COLO668 (cell line): Measurements from ENCODE around the gene PPY.
A peak's percentile ranks its signal among the peaks of the same experiment; 100 is the strongest.
"Not testable (repeated sequence)": the region's sequence is repeated elsewhere in the genome, so short reads cannot be mapped to it uniquely, and the experiment has no call there.

Experiments used
- DNase-seq: peaks from one replicate; lab custom pipeline; 2025; ENCODE audit not compliant: unreplicated experiment; lab: John Stamatoyannopoulos, UW

Gene PPY

DNA sequence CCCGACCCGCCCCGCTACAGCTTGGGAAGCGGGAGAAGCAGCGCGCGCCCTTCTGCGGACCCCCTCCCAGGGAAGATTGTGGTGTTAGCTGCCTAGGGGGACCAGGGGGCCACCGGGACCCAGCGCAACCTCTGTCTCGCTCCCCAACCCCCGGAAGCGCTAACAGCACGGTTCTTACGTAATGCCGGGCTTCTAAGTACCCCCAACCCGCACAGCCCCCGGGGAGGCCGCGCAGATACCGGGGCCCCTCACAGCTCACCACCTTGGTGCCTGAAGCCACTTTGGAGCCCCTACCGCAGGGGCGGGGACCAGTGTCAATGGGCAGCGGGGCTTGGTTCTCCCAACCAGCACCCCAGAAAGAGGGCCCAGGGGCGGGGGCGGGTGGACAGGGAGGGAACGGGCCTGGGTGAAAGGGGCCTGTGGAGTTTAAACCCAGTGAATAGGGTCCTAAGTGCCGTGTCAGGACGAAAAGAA is 35.3 kb downstream of the PPY start:
- no peak for DNase-seq

DNA sequence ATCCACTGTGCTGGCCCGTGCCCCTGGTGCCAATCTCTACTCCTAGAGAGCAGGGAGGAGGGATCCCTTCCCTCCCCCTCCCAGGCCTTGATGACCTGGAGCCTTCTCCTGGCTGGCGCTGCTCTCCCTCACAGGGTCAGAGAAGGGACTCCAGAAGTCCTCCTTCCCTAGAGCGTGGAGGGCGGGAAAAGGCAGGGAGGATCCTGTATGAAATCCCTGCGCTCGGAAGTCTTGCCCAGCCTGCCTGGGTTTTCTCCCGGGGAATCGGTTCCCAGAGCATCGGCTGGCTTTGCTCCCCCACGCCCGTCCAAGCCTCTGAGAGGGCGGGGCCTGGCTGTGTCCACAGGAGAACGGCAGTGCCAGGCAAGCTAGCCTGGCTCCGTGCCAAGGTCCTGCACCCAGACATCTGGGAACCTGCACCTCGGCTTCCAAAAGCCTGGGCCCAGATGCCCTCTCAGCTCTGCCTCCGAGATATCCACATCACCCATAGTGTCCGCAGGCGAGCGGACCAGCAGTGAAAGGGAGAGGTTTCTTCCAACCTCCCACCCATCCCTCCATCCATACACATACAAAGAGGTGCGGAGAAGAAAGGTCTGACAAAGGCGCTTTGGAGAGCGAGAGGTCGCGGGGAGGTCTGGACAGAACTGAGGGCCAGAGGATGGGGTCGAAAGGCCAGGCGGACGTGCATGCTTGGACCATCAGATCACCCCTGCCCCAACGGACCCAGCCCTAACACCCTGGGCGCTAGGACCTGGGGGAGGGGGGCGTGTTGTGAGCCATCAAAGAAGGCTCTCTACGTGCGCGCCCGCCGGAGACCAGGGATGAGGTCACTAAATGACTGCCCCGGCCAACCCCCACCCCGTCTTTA is 36.1 kb downstream of the PPY start:
- peak; percentile 8 for DNase-seq

DNA sequence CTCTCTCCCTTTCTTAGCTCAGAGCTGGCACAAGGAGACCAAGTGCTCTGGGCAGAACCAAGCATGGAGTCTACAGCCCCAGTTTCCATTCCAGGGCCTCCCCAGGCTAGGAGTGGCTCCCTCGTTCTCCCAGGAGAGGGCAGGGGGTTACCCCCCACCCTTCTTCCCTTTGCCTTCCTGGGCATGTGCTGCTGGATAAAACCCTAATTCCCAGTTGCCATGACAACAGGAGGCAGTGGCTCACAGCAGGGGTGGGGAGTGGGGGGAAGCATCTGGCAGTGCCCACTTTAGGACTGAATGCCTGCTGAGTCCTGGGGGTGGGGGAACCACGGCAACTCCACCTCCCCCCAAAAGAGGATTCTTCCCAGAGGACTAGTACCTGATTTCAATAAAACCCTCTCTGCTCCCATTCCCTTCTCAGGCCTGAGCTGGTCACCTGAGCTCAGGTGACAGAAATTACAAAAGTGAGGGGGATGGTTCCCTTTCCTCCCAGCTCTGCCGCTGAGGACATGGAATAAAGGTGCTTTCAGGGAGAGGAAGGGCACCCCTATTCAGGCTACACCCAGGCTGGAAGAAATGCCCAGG is 36.8 kb downstream of the PPY start:
- no peak for DNase-seq

DNA sequence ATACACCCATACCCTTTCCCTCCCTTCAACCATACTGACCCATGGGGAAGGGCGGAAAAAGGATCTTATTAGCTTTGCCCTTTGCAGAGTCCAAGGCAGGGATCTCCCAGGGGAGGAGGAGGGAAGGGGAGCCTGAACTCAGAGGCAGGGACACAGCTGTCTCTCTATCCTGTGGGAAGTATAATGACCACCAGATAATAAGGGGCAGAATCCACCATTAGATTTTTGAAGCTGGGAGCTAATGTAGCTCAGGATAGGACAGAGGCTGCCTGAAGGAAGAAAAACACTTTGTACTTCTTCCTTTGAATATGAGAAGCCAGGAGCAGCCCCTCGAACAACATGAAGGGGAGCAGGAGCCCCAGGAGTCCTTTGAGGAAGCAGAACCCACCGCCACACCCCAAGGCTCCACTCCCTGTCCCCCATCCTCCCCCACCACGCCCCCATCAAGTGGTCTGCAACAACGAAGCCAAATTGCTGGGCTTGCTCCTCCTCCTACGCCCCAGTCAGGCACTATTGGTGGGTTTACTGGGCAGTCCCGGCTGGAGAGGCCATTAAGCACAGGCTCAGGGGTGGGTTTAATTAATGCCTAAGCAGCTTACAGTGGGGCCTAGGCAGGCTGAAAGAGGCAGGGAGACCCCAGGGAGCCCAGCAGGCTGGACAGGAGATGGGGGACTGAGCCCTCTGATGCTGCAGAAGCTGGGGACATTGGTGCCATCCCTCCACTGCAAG is 40.3 kb downstream of the PPY start:
- DNase-seq, result no peak

DNA sequence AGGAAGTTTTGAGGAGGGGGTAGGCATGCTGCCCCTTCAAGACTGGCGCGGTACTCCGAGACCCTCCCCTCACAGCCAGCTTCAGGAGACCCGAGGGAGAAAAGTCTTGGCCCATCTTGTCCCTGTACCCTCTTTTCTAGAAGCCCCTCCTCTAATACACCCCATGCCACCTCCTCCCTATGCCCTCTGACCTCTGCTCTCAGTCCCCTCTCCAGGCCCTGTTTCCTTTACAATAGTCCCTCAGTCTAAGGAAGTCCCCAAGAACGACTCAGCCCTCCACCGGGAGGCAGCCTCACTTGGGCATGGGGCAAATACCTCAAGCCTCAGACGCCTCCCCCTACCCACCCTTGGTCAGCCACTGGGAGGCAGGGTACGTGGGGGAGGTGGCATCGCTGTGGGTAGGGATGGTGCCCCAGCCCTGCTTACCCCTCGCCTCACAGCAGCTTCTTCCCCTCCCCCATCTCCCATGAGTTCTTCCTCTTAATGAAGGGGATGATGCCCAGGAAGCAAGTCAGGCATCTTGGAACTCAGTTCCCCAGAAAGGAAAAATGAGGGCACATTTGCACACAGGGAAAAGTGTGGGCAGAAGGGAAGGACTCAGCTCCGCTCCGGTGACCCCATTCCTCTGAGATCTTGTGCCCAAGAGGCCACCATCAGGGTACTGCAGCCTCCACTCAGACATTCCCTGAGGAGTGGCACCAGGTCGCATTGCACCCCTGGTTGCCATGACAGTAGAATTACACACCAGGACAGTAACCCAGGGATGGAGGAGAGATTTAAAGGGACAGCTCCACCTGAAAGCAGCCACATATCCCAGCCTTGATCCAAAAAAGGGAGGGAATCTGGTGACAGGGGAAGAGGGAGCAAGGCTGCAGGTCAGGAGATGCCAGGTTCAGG is 41.2 kb downstream of the PPY start:
- no peak for DNase-seq

DNA sequence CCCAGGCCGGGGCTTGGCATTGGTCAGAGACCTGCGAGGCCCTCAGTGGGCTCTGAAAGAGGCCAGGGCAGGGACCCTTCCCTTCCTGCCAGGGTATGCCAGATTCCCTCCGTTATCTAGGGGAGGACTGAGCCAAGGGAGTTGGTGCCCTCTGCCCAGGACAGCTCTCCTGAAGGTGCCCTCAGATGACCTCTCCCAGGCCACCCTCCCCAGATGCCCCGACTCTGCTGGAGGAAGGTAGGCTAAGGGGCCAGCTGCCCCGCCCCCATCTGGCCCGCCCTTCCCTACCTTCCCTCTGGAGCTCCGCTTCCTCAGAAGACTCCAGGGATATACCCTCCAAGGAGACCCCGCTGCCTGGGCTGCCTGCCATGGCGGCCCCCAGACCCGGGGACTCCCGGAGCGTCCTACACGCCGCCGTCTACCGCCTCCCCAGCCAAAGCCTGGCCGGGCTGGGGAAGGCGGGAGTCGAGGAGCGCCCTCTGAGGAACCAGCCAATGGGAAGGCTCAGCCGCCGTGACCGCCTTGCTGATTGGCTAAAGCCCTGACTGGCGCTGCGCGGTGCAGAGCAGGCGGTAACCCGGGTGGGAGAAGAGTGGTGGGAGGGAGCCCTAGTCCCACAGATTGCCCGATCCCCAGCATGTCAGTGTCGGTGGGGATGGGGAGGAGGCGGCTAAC is 42.0 kb downstream of the PPY start:
- DNase-seq, result peak; percentile 37

DNA sequence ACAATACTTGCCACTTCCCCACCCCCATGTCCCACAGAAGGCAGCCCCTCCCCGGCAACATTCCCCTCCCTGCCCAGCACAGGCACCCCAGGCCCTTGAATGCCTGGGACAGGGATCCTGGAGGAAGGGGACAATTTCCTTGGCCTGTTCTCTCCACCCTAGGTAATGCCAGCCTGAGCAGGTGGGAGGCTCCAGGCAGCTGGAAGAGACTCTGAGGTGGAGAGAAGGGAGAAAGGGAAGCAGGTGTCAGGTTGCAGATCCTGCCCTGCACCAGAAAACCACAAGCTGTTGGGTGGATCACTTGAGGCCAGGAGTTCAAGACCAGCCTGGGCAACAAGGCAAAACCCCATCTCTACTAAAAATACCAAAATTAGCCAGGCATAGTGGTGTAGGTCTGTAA is 43.8 kb downstream of the PPY start:
- DNase-seq, result peak; percentile 0

DNA sequence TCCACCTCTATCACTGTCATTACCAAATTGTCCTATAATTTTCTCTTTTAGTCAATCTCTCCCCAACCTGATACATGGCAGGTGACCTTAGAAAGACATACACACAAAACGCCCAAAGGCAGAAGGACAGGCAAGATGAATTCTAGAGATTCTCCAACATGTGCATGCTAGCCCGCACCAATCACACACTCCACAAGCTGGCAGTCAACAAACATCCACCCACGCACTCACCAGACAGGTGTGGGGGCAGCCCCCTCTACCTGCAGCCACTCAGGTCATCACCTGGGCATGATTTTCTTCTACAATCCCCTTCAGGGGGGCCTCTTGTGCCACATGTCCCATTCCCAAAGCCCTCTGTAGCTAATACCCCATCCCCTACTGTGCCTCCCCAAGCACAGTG is 44.4 kb downstream of the PPY start:
- DNase-seq, result no peak

DNA sequence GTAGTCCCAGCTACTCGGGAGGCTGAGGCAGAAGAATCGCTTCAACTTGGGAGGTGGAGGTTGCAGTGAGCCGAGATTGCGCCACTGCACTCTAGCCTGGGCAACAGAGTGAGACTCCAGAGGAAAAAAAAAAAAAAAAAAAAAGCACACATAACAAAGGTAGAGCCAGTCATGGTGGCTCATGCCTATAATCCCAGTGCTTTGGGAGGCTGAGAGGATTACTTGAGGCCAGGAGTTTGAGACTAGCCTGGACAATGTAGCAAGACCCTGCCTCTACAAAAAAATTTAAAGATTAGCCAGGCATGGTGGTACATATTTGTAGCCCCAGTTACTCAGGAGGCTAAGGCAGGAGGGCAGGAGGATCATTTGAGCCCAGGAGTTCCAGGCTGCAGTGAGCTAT is 47.8 kb downstream of the PPY start:
- DNase-seq, result not testable (repeated sequence)

DNA sequence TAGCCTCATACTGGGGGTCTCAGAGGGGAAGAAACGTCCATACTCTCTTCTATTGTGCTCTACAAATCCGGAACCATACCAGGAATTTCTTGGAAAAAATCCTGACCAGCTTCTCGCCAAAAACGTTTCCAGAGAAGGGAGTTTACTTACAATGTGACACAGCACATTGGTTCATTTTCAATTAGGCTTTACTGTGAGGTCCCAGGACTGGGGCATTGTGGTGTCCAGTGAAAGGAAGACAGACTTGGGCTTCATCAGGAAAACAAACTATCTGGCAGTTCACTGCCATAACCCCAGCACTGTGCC is 49.7 kb downstream of the PPY start:
- DNase-seq, result no peak

DNA sequence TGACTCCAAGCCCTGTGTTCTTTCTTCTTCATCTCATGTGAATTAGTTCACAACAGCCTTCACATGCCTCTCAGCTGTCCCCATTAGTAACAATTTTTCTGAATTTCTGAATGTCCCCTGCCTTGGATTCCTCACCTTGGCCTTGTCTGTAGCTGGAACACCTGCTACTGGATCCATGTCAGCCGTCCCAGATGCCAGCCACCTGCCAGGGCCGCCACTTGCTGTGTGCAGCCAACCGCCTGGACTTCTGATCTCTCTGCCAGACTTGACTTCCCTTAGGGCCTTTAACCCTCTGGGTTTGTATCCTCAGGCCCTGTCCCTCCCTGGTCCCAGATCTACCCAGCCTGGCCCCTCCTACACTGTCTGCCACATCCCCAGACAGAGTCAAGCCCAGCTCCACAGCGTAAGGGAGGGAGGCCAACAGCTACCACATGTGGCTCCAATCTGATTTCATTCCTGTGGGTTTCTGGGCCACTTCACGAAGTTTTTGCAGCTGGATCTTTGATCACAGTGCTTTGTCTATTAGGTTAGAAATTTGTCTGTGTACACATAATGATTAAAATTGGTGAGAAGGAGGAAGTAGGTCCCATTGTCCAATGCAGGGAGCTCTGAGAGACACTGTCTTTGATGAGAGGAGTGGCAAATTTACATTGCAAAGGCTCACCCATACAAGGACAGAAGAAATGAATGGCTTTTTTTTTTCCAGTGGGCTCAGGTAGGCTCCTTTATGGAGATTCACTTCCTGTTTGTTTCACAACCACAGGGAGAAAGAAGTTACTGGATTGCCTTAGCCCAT is 50.2 kb downstream of the PPY start:
- peak; percentile 1 for DNase-seq
